Stimulated activated CD4-positive, alpha-beta T cell treated with anti-CD3 and anti-CD28 coated beads, TNF-alpha, amount 100 ng/mL, for 48 hours (primary cell): Measurements from ENCODE around the gene MAN2B2.

ENCODE experiments used
- DNase-seq, 3 donors: peaks; one replicate each; pipeline ENCODE4 v3.0.0-alpha.2; 2020; ENCODE audit warnings: low read depth in 3 of 3

The MAN2B2 gene

GRCh38 chr4:6546681-6547447, 28.1 kb upstream of the MAN2B2 start:
- DNase-seq = peak; percentile 6 to 32 (median 26)

DNA sequence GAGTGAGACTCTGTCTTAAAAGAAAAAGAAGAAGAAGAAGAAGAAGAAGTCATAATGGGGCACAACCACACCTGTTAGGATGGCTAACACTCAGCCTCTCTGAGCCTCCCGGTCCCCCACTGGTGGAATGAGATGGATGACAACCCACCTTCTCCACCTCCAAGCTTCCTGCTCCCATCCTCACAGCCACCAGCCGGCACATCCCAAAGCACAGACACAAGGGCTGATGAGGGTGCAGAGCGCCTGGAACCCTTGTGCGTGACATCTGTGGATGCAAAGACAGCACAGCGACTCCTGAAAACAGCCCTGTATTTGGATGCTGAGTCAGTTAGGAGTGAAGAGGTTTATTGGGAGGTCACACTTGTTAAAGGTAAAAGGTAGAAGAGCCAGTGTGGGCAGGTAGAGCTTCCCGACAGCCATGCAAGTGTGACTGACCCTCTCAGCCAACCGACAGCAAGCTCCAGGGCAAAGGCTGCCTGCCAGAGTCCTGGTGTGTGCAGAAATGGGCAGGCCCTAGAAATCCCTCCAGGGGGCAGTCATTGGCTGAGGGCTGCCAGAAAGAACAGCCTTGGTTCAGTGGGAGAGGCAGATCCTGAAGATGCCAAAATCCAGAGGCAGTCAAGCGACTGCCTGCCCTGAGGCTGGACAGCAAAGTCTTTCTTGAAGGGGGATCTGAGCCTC, 26.6 kb upstream of the MAN2B2 start:
- no peak for DNase-seq

DNA sequence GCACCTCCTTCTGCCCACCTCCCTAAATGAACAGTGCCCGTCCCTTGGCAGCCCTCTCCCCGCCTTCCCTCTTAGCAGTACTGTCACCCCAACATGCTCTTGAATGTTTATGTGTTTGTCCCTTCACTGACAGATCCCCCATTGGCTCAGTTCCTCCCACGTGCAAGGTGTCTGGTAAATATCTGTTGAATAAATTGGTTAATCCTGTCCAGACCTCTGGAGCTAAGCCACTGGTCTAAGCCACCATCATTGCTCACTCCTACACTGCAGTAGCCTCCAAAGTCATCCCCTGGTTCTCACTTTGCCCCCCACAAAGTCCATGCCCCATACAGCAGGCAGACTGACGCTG, 26.1 kb upstream of the MAN2B2 start:
- no peak for DNase-seq

DNA sequence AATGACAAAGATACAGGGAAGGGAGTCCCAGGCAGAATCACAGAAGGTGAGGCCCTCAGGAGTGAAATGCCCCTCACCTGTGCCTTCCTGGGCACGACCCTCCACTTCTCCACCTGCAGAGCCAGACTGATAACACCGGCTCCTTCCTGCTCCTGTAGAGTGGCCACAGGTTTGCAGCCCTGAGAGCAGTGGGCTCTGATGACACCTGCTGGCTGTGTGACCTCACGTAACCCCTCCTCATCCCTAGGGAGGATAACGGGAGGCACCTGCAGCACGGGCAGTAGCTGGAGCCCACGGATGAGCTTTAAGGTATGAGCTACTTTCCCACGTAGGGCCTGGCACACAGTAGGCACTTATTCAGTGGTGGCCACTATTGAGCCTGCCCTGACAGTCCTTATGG, 25.5 kb upstream of the MAN2B2 start:
- DNase-seq = no peak

- DNase-seq = no peak
Observed at GRCh38 chr4:6549890-6550620, 24.9 kb upstream of the MAN2B2 start.

GRCh38 chr4:6550821-6551220, 24.2 kb upstream of the MAN2B2 start:
- no peak for DNase-seq

DNA sequence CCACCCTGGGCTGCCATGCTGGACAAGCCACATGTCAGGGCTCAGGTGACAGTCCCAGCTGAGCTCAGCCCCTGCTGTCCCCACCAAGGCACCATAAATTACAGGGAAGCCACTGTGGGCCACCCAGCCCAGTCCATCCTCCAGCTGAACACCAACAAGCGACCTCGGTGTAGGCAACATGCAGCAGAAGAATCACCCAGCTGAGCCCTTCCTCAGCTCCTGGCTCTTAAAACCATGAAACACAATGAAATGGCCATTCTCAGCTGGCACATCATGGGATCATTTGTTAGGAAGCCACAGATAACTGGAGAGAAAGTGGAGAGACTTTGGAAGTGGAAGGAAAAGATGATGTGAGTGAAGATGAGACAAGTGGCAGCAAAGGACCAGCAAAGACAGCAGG, 23.3 kb upstream of the MAN2B2 start:
- no peak for DNase-seq

DNA sequence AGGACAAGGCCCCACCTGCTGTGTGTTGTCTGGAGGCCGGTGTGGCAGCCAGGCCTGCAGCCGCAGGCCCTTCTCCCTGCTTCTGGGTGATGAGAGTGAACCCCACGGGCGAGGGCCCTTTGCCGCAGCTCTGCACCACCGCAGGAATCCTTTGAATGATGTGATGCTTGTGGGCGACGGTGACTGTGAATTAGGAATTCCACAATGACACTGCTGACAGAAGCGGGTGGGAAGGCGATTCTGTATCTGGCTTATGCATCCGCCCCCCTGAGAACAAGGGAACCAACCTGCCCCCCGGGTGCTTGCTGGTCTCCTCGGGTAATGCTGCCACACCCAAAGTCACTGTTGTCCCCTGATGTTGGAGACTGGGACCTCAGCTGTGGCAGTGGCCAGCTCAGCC, 19.5 kb upstream of the MAN2B2 start:
- no peak for DNase-seq

DNA sequence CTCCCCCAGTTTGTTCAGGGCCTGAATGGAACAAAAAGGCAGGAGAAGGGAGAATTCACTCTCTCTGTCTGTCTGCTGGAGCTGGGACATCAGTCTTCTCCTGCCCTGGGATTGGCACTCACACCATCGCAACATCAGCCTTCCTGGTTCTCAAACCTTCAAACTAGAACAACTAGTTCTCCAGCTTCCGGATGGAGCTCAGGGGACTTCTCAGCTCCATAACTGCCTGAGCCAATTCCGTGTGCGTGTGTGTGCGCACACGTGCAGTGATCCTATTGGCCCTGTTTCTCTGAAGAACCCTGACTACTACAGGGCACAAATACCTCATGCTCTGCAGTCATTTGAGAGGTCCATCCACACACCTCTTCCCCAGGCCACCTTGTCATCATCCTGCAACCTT, 18.7 kb upstream of the MAN2B2 start:
- no peak for DNase-seq

- no peak for DNase-seq
Observed at GRCh38 chr4:6557185-6557584, 17.8 kb upstream of the MAN2B2 start.

DNA sequence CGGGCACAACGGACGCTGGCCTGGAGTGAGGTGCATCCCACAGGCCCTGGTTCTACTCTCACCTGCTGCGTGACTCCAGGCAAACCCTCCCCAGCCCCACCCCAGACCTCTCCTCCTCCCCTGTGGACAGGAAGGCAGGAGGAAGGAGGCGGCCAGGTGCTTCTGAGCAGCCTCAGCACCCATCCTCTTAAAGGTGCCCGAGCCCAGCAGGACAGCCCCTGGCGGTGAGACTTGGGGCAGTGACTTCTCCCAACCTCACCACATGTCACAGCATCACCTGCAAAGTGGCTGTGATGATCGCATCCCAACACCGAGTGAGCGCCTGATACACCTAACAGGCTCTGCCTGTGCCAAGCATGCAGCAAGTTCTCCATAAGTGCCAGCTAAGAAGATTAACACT, 17.1 kb upstream of the MAN2B2 start:
- DNase-seq = no peak

- no peak for DNase-seq
Observed at GRCh38 chr4:6560416-6561172, 14.4 kb upstream of the MAN2B2 start.

- DNase-seq = no peak
Observed at GRCh38 chr4:6561173-6561516, 13.8 kb upstream of the MAN2B2 start.

- no peak for DNase-seq
Observed at GRCh38 chr4:6561706-6562371, 13.2 kb upstream of the MAN2B2 start.

DNA sequence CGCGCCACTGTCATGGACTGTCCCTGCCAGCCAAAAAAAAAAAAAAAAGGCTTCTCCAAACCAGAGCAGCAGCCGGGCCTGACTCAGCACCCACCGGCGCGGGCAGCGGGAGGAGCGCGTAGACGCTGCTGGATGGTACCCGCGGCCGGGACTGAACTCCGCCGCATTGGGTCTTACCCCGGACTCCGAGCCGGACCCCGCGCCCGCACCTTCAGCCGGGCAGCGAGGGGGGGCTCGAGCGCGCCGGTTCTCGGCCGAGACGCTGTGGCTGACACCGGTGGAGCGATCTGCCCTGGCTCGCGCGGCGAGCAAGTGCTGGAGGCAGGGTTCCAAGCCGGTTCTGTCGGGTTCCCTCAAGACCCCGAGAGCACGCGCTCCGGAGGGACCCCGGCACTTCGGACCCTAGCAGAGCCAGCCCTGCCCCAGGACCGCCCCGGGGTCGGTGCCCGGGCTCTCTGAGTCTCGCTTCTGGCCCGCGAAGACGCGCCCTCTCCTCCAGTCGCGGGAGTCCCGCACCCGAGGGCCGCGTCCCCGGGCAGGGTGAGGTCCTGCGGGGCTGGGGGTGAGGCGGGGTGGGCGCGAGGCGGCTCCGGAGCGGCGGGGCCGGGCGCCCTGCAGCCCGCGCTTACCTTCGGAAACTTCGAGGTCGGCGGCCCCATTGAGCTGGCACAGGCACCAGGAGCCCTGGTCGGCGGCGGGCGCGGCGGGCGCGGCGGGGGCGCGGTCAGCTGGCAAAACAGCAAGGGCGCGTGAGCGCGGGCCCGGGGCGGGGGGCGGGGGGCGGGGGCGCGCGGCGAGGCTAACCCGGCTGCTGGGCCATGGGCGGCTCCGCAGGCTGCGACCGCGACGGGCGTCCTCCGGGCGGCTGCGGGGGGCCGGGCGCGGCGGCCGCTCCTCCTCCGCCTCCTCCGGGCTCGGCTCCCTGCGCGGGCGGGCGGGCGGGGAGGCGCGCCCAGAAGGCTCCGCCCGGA, 11.8 kb upstream of the MAN2B2 start:
- no peak for DNase-seq

DNA sequence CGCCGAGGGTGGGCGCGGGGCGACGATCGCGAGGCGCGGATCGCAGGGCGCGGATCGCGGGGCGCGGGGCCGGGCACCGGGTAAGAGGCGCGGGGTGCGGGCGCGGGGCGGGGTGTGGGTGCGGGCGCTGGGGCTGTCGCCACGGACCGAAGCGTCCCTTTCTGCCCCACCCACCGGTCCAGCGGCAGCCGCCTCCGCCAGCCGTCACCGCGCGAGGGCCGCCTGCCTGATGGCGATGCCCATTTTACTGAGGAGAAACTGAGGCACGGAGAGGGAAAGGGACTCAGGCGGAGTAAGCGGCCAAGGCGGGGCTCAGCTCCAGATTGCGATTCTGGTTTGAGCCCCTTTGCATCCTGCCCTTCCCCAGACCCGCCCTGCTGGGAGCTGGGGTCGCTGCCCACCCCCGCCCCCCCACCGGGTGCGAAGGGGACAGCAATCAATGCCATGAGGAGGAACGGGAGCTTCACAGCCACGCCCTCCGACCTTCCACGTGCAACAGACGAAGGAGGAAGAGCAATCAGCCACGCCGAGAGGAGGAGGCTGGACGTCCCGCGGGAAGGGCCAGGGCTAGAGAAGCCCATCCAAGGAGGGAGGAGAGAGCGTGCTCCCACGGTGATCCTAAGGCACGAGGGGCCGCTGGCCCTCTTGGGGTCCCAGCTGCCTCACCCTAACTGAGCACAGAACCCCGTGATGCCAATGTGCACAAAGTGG, 10.9 kb upstream of the MAN2B2 start:
- DNase-seq = no peak

DNA sequence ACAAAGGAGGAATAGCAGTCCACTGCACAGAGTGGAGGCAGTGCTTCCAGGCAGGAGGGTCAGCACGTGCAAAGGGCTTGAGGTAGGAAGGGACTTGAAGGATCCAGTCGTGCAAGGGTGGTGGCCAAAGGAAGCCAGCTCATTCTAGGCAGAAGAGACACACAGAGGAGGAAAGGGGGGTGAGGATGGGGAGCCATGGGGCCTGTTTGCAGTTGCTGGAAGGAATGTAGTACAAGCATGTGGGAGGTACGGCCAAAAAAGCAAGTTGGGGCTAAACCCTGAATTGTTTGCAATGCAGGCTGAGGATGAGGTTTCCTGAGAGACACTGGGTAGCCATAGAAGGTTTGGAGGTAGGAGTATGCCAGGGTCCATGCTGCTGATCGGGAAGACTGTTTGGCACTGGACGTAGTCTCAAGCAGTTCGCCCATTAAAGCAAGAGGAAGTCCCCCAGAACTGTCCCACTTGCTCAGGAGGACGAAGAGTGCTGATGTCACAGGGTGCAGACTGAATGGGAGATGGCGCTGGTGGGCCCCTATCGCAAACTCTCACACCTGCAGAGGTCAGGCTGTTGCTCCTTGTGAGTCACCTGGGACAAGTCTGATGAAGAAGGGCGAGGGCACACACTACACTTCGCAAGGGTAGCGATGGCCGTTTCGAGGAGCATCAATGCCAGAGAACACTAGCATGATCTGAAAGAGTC, 9.1 kb upstream of the MAN2B2 start:
- no peak for DNase-seq

GRCh38 chr4:6566391-6567190, 8.4 kb upstream of the MAN2B2 start:
- DNase-seq = no peak
